ENCODE data around the gene SPACA9. TPM values are rescaled to one million over a fixed set of nuclear protein-coding genes. Genes with fewer than 3 reads are reported as not detected.

Gene SPACA9
- polyA plus RNA-seq, 2 of the 4 experiments (the other 2 are of a cell fraction): 3.1 to 3.6 TPM

DNA sequence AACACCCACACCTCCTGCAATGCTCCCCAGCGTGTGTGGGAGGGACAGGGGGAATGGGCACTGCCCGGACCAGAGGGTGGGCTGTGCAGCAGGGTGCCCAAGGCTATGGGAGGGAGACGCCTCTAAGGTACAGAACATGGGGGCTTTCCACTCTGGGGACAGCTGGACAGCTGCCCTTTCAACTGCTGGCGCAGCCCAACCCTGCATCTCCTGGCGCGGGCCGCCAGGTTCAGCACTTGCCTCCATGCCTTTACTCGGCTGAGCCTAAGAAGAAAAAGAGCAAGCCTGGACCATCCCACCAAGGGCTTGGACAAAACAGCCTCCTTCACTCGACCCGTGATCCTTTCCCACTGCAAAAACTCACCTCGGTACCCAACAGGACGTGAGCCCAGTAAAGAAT lies 15.6 kb upstream of the SPACA9 start:
- Histone ChIP-seq H3K9me3 (no peaks in the 10 kb centered on the region), H3K4me2 (no peak overlapping the region), H3K4me1 (no peaks in the 10 kb centered on the region), H3K27ac (no peak overlapping the region), H3K4me3 (no peak overlapping the region)
- WGBS (ENCODE audit: missing lambda C conversion rate): 64% methylated on average over 9 of the region's 12 CpGs
- TF ChIP-seq, protein P1, sequence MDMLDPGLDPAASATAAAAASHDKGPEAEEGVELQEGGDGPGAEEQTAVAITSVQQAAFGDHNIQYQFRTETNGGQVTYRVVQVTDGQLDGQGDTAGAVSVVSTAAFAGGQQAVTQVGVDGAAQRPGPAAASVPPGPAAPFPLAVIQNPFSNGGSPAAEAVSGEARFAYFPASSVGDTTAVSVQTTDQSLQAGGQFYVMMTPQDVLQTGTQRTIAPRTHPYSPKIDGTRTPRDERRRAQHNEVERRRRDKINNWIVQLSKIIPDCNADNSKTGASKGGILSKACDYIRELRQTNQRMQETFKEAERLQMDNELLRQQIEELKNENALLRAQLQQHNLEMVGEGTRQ (IDR thresholded peaks at IDR 0.05): no peak
- no peak for TF ChIP-seq JUN (IDR thresholded peaks at IDR 0.05)
- no peak for TF ChIP-seq KDM1A (IDR thresholded peaks at IDR 0.05; ENCODE audit: low read depth)
- TF ChIP-seq PHF8 (IDR thresholded peaks at IDR 0.05; ENCODE audit: borderline replicate concordance, low read depth): no peak
- TF ChIP-seq EHMT2 (IDR thresholded peaks at IDR 0.05; ENCODE audit: low read depth): no peak
- no peak for TF ChIP-seq RARB (CRISPR knock-in tag; IDR thresholded peaks at IDR 0.05)
- CTCF ChIA-PET: no interaction called here
- no peak for ATAC-seq
- POLR2A ChIA-PET: no interaction called here
- no peak for FAIRE-seq
- DNase-seq (ENCODE audit: low read depth in 1 of 2, low spot score in 1 of 2): no peak

DNA sequence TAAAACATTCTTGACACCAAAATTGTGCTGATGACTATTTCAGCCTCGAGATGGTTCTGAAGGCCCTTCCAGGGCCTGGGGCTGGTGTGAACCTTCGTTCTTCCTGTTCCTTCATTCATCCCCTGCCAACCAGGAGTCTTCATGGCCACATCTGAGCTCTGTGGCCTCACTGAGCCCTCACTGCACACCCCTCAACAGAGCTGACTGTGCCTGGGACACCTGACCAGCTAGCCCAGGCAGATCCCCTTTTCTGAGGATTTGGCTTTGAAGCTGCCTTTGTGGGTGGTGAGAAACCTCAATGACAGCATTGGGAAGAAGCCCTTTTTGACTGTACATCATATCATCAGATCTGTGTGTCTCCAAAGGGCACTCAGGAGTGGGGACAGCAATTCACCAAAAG lies 14.4 kb upstream of the SPACA9 start:
- FAIRE-seq (no peak), ATAC-seq (no peak), DNase-seq (ENCODE audit: low read depth in 1 of 2, low spot score in 1 of 2) (no peak)
- Histone ChIP-seq H3K4me3 (no peak overlapping the region), H3K4me2 (no peak overlapping the region), H3K27ac (no peak overlapping the region), H3K4me1 (no peaks in the 10 kb centered on the region), H3K9me3 (no peaks in the 10 kb centered on the region)
- TF ChIP-seq RNF2 (IDR thresholded peaks at IDR 0.05; ENCODE audit: borderline replicate concordance, low read depth) (no peak), MAFK (IDR thresholded peaks at IDR 0.05; ENCODE audit: partially characterized antibody) (no peak), FOSL2 (IDR thresholded peaks at IDR 0.05) (no peak), FOSL2 (CRISPR knock-in tag; IDR thresholded peaks at IDR 0.05) (no peak), RAD21 (conservative IDR thresholded peaks at IDR 0.05 in 1 of 2, IDR thresholded peaks at IDR 0.05 in 1 of 2) (no peak), CBX8 (IDR thresholded peaks at IDR 0.05) (no peak), MAZ (IDR thresholded peaks at IDR 0.05; ENCODE audit: borderline replicate concordance, low read depth, low read length) (no peak), RARB (CRISPR knock-in tag; IDR thresholded peaks at IDR 0.05) (no peak), HEYL (CRISPR knock-in tag; IDR thresholded peaks at IDR 0.05) (no peak), MYC (IDR thresholded peaks at IDR 0.05; ENCODE audit: borderline replicate concordance, low read length) (no peak), EHF (CRISPR knock-in tag; IDR thresholded peaks at IDR 0.05) (no peak), JUN (IDR thresholded peaks at IDR 0.05) (no peak), CHD4 (IDR thresholded peaks at IDR 0.05; ENCODE audit: borderline replicate concordance) (no peak), CBX2 (IDR thresholded peaks at IDR 0.05; ENCODE audit: borderline replicate concordance, low read depth) (no peak), CHD2 (IDR thresholded peaks at IDR 0.05; ENCODE audit: low read length, partially characterized antibody) (no peak)
- TF ChIP-seq, protein P2, sequence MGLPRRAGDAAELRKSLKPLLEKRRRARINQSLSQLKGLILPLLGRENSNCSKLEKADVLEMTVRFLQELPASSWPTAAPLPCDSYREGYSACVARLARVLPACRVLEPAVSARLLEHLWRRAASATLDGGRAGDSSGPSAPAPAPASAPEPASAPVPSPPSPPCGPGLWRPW (IDR thresholded peaks at IDR 0.05): no peak
- TF ChIP-seq, protein P3, sequence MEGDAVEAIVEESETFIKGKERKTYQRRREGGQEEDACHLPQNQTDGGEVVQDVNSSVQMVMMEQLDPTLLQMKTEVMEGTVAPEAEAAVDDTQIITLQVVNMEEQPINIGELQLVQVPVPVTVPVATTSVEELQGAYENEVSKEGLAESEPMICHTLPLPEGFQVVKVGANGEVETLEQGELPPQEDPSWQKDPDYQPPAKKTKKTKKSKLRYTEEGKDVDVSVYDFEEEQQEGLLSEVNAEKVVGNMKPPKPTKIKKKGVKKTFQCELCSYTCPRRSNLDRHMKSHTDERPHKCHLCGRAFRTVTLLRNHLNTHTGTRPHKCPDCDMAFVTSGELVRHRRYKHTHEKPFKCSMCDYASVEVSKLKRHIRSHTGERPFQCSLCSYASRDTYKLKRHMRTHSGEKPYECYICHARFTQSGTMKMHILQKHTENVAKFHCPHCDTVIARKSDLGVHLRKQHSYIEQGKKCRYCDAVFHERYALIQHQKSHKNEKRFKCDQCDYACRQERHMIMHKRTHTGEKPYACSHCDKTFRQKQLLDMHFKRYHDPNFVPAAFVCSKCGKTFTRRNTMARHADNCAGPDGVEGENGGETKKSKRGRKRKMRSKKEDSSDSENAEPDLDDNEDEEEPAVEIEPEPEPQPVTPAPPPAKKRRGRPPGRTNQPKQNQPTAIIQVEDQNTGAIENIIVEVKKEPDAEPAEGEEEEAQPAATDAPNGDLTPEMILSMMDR (IDR thresholded peaks at IDR 0.05): no peak
- TF ChIP-seq, protein P4, sequence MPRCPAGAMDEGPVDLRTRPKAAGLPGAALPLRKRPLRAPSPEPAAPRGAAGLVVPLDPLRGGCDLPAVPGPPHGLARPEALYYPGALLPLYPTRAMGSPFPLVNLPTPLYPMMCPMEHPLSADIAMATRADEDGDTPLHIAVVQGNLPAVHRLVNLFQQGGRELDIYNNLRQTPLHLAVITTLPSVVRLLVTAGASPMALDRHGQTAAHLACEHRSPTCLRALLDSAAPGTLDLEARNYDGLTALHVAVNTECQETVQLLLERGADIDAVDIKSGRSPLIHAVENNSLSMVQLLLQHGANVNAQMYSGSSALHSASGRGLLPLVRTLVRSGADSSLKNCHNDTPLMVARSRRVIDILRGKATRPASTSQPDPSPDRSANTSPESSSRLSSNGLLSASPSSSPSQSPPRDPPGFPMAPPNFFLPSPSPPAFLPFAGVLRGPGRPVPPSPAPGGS (IDR thresholded peaks at IDR 0.05): no peak
- TF ChIP-seq, protein P5, sequence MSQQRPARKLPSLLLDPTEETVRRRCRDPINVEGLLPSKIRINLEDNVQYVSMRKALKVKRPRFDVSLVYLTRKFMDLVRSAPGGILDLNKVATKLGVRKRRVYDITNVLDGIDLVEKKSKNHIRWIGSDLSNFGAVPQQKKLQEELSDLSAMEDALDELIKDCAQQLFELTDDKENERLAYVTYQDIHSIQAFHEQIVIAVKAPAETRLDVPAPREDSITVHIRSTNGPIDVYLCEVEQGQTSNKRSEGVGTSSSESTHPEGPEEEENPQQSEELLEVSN (IDR thresholded peaks at IDR 0.05; ENCODE audit: borderline replicate concordance, low read depth): no peak
- TF ChIP-seq, protein P6, sequence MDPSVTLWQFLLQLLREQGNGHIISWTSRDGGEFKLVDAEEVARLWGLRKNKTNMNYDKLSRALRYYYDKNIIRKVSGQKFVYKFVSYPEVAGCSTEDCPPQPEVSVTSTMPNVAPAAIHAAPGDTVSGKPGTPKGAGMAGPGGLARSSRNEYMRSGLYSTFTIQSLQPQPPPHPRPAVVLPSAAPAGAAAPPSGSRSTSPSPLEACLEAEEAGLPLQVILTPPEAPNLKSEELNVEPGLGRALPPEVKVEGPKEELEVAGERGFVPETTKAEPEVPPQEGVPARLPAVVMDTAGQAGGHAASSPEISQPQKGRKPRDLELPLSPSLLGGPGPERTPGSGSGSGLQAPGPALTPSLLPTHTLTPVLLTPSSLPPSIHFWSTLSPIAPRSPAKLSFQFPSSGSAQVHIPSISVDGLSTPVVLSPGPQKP (IDR thresholded peaks at IDR 0.05; ENCODE audit: low read depth, low read length): no peak
- CTCF ChIA-PET: interaction anchor here (1.6 kb wide), 1 partner anchor 38 kb away, joined by 6 read pairs; no protein-coding TSS in a partner anchor
- POLR2A ChIA-PET: no interaction called here
- 15% methylated on average over 2 of the region's 2 CpGs for WGBS (ENCODE audit: missing lambda C conversion rate)
